GM12878 (cell line): ENCODE data around the gene EEF1G.

ENCODE experiments used
- ATF7 ChIP-seq: fragments of 450-650 bp; IDR thresholded peaks from 2 replicates; pipeline ENCODE4 v1.6.1; 2016; ENCODE audit warnings: low read depth, mild to moderate bottlenecking
- MYC ChIP-seq: IDR thresholded peaks from 2 replicates; pipeline ENCODE4 v1.6.1; 2011; ENCODE audit warnings: mild to moderate bottlenecking, low read length, moderate library complexity, inconsistent platforms; ENCODE audit not compliant: insufficient read depth, insufficient replicate concordance, insufficient read length, severe bottlenecking
- POLR2A ChIP-seq: IDR thresholded peaks from 2 replicates; pipeline ENCODE4 v1.6.1; 2011; ENCODE audit warnings: low read depth, mild to moderate bottlenecking, low read length
- TF ChIP-seq, protein P1 (sequence below): fragments of 450-650 bp; formaldehyde crosslinking; IDR thresholded peaks from 2 replicates; pipeline ENCODE4 v1.4.0; 2020; ENCODE audit warnings: mild to moderate bottlenecking, moderate library complexity
- TF ChIP-seq, protein P2 (sequence below): IDR thresholded peaks from 2 replicates; pipeline ENCODE4 v1.6.1; 2012; ENCODE audit warnings: low read depth, low read length, improper control_type of control experiment

DNA sequence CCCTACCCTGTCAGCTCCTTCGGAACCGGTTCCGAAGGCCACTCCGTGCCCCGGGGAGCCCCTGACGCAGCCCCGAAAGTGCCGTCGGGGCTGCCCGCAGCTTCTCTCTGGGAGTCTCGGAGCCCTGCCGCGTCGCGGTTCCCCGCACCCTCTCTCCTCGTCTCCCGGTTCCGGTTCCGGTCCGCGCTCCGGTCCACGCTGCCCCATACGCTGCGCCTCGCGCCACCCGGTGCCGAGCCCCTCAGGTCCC, 27.4 kb upstream of the EEF1G start:
- TF ChIP-seq MYC (no peak), ATF7 (no peak), POLR2A (no peak)
- TF ChIP-seq, protein P1, sequence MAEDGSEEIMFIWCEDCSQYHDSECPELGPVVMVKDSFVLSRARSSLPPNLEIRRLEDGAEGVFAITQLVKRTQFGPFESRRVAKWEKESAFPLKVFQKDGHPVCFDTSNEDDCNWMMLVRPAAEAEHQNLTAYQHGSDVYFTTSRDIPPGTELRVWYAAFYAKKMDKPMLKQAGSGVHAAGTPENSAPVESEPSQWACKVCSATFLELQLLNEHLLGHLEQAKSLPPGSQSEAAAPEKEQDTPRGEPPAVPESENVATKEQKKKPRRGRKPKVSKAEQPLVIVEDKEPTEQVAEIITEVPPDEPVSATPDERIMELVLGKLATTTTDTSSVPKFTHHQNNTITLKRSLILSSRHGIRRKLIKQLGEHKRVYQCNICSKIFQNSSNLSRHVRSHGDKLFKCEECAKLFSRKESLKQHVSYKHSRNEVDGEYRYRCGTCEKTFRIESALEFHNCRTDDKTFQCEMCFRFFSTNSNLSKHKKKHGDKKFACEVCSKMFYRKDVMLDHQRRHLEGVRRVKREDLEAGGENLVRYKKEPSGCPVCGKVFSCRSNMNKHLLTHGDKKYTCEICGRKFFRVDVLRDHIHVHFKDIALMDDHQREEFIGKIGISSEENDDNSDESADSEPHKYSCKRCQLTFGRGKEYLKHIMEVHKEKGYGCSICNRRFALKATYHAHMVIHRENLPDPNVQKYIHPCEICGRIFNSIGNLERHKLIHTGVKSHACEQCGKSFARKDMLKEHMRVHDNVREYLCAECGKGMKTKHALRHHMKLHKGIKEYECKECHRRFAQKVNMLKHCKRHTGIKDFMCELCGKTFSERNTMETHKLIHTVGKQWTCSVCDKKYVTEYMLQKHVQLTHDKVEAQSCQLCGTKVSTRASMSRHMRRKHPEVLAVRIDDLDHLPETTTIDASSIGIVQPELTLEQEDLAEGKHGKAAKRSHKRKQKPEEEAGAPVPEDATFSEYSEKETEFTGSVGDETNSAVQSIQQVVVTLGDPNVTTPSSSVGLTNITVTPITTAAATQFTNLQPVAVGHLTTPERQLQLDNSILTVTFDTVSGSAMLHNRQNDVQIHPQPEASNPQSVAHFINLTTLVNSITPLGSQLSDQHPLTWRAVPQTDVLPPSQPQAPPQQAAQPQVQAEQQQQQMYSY (CRISPR knock-in tag), result no peak
- TF ChIP-seq, protein P2, sequence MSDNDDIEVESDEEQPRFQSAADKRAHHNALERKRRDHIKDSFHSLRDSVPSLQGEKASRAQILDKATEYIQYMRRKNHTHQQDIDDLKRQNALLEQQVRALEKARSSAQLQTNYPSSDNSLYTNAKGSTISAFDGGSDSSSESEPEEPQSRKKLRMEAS, result 0 out of 2 replicates have a peak, but pooled peaks have one; percentile 28
